T-cell (primary cell): Measurements from ENCODE around the gene GEMIN2. TPM values are rescaled to one million over a fixed set of nuclear protein-coding genes. Genes with fewer than 3 reads are reported as not detected.
"Not testable (repeated sequence)": the region's sequence is repeated elsewhere in the genome, so short reads cannot be mapped to it uniquely, and the experiment has no call there.

Experiments
- ATAC-seq, 4 experiments: fragments of 200-7000 bp in 3 of 4; fragments of 150-1000 bp in 1 of 4; cut with Tn5 transposase; replicated peaks in 1 of 4; 1 replicate in 3 of 4; 2 replicates in 1 of 4; pipeline ENCODE4 v1.10.0; 2021; ENCODE audit warnings: moderate library complexity in 3 of 4, mild to moderate bottlenecking in 2 of 4, moderate number of reproducible peaks in 1 of 4
- CTCF ChIA-PET, 2 donors: fragments of 300-600 bp; sonication (Branson Sonifier 250); formaldehyde crosslinking; loops; one replicate each; lab custom pipeline; 2022; ENCODE audit warnings: antibody characterized with exemption in 2 of 2; lab: Charles Lee
- POLR2A ChIA-PET, 2 donors: fragments of 300-600 bp; sonication (Branson Sonifier 250); formaldehyde crosslinking; loops; one replicate each; lab custom pipeline; 2022; ENCODE audit warnings: antibody characterized with exemption in 2 of 2; lab: Charles Lee
- DNase-seq, 35 experiments: peaks; one replicate each; pipeline versions ENCODE4 v3.0.0 to v3.0.0-alpha.2; 2013 to 2023
- H3K27ac ChIP-seq: one replicate; pipeline ENCODE4 v1.5.1; 2013; ENCODE audit warnings: low read length
- H3K27me3 ChIP-seq, 2 experiments: replicated peaks in 1 of 2; 1 replicate in 1 of 2; 2 replicates in 1 of 2; pipeline versions ENCODE4 v1.6.1 to v1.7.0; 2013; ENCODE audit warnings: low read length in 1 of 2, mixed read lengths in 1 of 2; ENCODE audit not compliant: control insufficient read depth in 2 of 2, insufficient read depth in 2 of 2; ENCODE audit errors: extremely low read depth in 1 of 2
- H3K36me3 ChIP-seq, 2 donors: 1 replicate in 1 of 2; 2 replicates in 1 of 2; pipeline versions ENCODE4 v1.6.1 to v1.7.0; 2013; ENCODE audit warnings: low read length in 1 of 2; ENCODE audit not compliant: control insufficient read depth in 2 of 2, insufficient read depth in 1 of 2; ENCODE audit errors: extremely low read depth in 1 of 2
- H3K4me1 ChIP-seq, 2 experiments: 1 replicate in 1 of 2; 2 replicates in 1 of 2; pipeline versions ENCODE4 v1.6.1 to v1.7.0; 2013; ENCODE audit warnings: low read length in 2 of 2, mixed read lengths in 1 of 2; ENCODE audit not compliant: insufficient read depth in 2 of 2, control insufficient read depth in 1 of 2; ENCODE audit errors: extremely low read depth in 1 of 2
- H3K4me3 ChIP-seq, 2 donors: 1 replicate in 1 of 2; 2 replicates in 1 of 2; pipeline versions ENCODE4 v1.5.1 to v1.7.0; 2013; ENCODE audit warnings: mild to moderate bottlenecking in 2 of 2, low read length in 1 of 2, moderate library complexity in 1 of 2; ENCODE audit not compliant: control insufficient read depth in 1 of 2; ENCODE audit errors: extremely low read depth in 1 of 2
- H3K9me3 ChIP-seq: 2 replicates; pipeline ENCODE4 v1.7.0; 2013
- H3K27ac Mint-ChIP-seq, 2 donors: one replicate each; pipeline ENCODE4 v1.8.0; 2020 to 2021; ENCODE audit warnings: mild to moderate bottlenecking in 2 of 2, mixed read lengths in 2 of 2
- H3K27me3 Mint-ChIP-seq, 2 donors: one replicate each; pipeline ENCODE4 v1.8.0; 2021 to 2022; ENCODE audit warnings: mixed read lengths in 2 of 2
- H3K36me3 Mint-ChIP-seq: one replicate; pipeline ENCODE4 v1.8.0; 2021; ENCODE audit warnings: mixed read lengths
- H3K4me1 Mint-ChIP-seq, 3 donors: one replicate each; pipeline ENCODE4 v1.8.0; 2020 to 2022; ENCODE audit warnings: mixed read lengths in 3 of 3, mild to moderate bottlenecking in 1 of 3
- H3K4me3 Mint-ChIP-seq, 3 donors: one replicate each; pipeline ENCODE4 v1.8.0; 2020 to 2022; ENCODE audit warnings: mild to moderate bottlenecking in 3 of 3, mixed read lengths in 3 of 3, moderate library complexity in 3 of 3
- H3K9me3 Mint-ChIP-seq, 3 donors: one replicate each; pipeline ENCODE4 v1.8.0; 2020 to 2022; ENCODE audit warnings: mixed read lengths in 3 of 3
- WGBS: methylation state at CpG from one replicate; pipeline ENCODE4 v1.1.5; 2013; ENCODE audit warnings: missing lambda C conversion rate; ENCODE audit not compliant: insufficient coverage; 5-methylcytosine and 5-hydroxymethylcytosine counted together
- total RNA-seq, 35 experiments: library from RNA in 6 of 35; stranded (reverse) in 6 of 35; fragments of 120-200 nt in 1 of 35; gene quantifications; one replicate each; pipeline versions ENCODE4 v1.2.1 to v1.2.4 and lab custom pipeline; 2013 to 2026

Gene GEMIN2
- total RNA-seq, 5 donors from 2014 or later (not counting 1 experiment from before 2014, with no cell fraction given), result 12.4 to 17.1 (median 13.9) TPM

- H3K4me3 ChIP-seq, result no peak overlapping the region
- ChIA-PET CTCF (no interaction called here), POLR2A (no interaction called here)
- Mint-ChIP-seq H3K27me3 (no peaks in the 10 kb centered on the region), H3K4me1 (peaks cover 0 to 1% (median 0%) of the 10 kb centered on the region in 3 donors), H3K36me3 (peaks cover 20% of the 10 kb centered on the region), H3K27ac (no peak overlapping the region), H3K9me3 (no peaks in the 10 kb centered on the region), H3K4me3 (no peak overlapping the region)
- no peaks in the 10 kb centered on the region for H3K4me1 ChIP-seq
- DNase-seq (no peak), ATAC-seq (no peak)
- 100% methylated on average over 1 of the region's 9 CpGs for WGBS
- no peaks in the 10 kb centered on the region for H3K27me3 ChIP-seq
- no peaks in the 10 kb centered on the region for H3K9me3 ChIP-seq
- no peak overlapping the region for H3K27ac ChIP-seq
- peaks cover 2 to 55% of the 10 kb centered on the region in 2 donors for H3K36me3 ChIP-seq
These were observed 40.6 kb downstream of the GEMIN2 start for GRCh38 chr14:39154594-39155189.

GRCh38 chr14:39157491-39157890 lies 43.4 kb downstream of the GEMIN2 start:
- POLR2A ChIA-PET, result interaction anchor here (0.6 to 1.0 kb wide), 2 partner anchors 13 to 92 kb away, joined by 3 read pairs; partner anchors contain the start of gene TRAPPC6B (in 1 of the 2)
- Mint-ChIP-seq H3K9me3 (no peaks in the 10 kb centered on the region), H3K27me3 (no peaks in the 10 kb centered on the region), H3K36me3 (peaks cover 24% of the 10 kb centered on the region), H3K4me1 (peaks cover 18 to 24% (median 19%) of the 10 kb centered on the region in 3 donors), H3K4me3 (no peak overlapping the region), H3K27ac (no peak overlapping the region)
- Histone ChIP-seq H3K9me3 (no peaks in the 10 kb centered on the region), H3K27ac (no peak overlapping the region), H3K27me3 (no peaks in the 10 kb centered on the region), H3K4me1 (no peaks in the 10 kb centered on the region), H3K4me3 (no peak overlapping the region), H3K36me3 (peaks cover 2 to 57% of the 10 kb centered on the region in 2 donors)
- ATAC-seq (no peak), DNase-seq (no peak)
- 100% methylated on average over 4 of the region's 6 CpGs for WGBS
- CTCF ChIA-PET, result no interaction called here

GRCh38 chr14:39158222-39158858 lies 44.2 kb downstream of the GEMIN2 start:
- ChIA-PET POLR2A (interaction anchor here in 1 of 2 donors (0.5 to 0.8 kb wide), 2 partner anchors 99 to 111 kb away, joined by 3 read pairs; no protein-coding TSS in a partner anchor), CTCF (no interaction called here)
- peaks cover 24 to 28% (median 26%) of the 10 kb centered on the region in 3 donors for H3K4me1 Mint-ChIP-seq
- H3K36me3 ChIP-seq, result peaks cover 2 to 55% of the 10 kb centered on the region in 2 donors
- ATAC-seq, result no peak
- H3K36me3 Mint-ChIP-seq, result peaks cover 30% of the 10 kb centered on the region
- H3K27ac ChIP-seq, result no peak overlapping the region
- no peak for DNase-seq
- no peaks in the 10 kb centered on the region for H3K9me3 ChIP-seq
- no peaks in the 10 kb centered on the region for H3K27me3 ChIP-seq
- no peaks in the 10 kb centered on the region for H3K27me3 Mint-ChIP-seq
- H3K9me3 Mint-ChIP-seq, result no peaks in the 10 kb centered on the region
- WGBS, result 100% methylated on average over 2 of the region's 6 CpGs
- no peak overlapping the region for H3K4me3 Mint-ChIP-seq
- H3K4me1 ChIP-seq, result no peaks in the 10 kb centered on the region
- H3K4me3 ChIP-seq, result no peak overlapping the region
- H3K27ac Mint-ChIP-seq, result no peak overlapping the region

- no CpG with 5 or more reads among the region's 1 CpG for WGBS
- ATAC-seq (no peak), DNase-seq (no peak)
- Mint-ChIP-seq H3K4me1 (peaks cover 34 to 41% (median 39%) of the 10 kb centered on the region in 3 donors), H3K27ac (peak overlapping the region in 1 of 2 donors; percentile 12), H3K36me3 (peaks cover 31% of the 10 kb centered on the region), H3K9me3 (no peaks in the 10 kb centered on the region), H3K27me3 (no peaks in the 10 kb centered on the region), H3K4me3 (no peak overlapping the region)
- Histone ChIP-seq H3K9me3 (no peaks in the 10 kb centered on the region), H3K27ac (no peak overlapping the region), H3K36me3 (peaks cover 2 to 48% of the 10 kb centered on the region in 2 donors), H3K4me1 (peaks cover 0 to 3% of the 10 kb centered on the region in 2 experiments), H3K4me3 (no peak overlapping the region), H3K27me3 (no peaks in the 10 kb centered on the region)
- ChIA-PET CTCF (interaction anchor here in 1 of 2 donors (0.6 to 0.8 kb wide), 2 partner anchors 47 to 99 kb away, joined by 5 read pairs; no protein-coding TSS in a partner anchor), POLR2A (no interaction called here)
These were observed 46.4 kb downstream of the GEMIN2 start for GRCh38 chr14:39160494-39160893.

GRCh38 chr14:39167797-39168320 lies 53.7 kb downstream of the GEMIN2 start:
- not testable (repeated sequence) for H3K9me3 Mint-ChIP-seq, H3K9me3 ChIP-seq, DNase-seq, H3K27ac Mint-ChIP-seq, H3K27ac ChIP-seq, H3K4me3 ChIP-seq, H3K36me3 ChIP-seq, H3K27me3 ChIP-seq, ATAC-seq, H3K27me3 Mint-ChIP-seq
- Mint-ChIP-seq H3K4me1 (peaks cover 51 to 61% (median 54%) of the 10 kb centered on the region in 3 donors), H3K36me3 (peaks cover 25% of the 10 kb centered on the region), H3K4me3 (peak overlapping the region; percentile 26 to 98 (median 94))
- ChIA-PET CTCF (interaction anchor here in 1 of 2 donors (0.9 kb wide), 1 partner anchor 16 kb away, joined by 3 read pairs; no protein-coding TSS in a partner anchor), POLR2A (interaction anchor here (0.5 to 0.7 kb wide), 4 partner anchors 18 to 461 kb away, joined by 3 to 10 read pairs (median 4); no protein-coding TSS in a partner anchor)
- WGBS, result 100% methylated on average over 2 of the region's 10 CpGs
- peaks cover 19% of the 10 kb centered on the region in 2 experiments for H3K4me1 ChIP-seq

GRCh38 chr14:39168591-39168990 lies 54.5 kb downstream of the GEMIN2 start:
- Mint-ChIP-seq H3K27ac (peak overlapping the region in 1 of 2 donors; percentile 8), H3K9me3 (no peaks in the 10 kb centered on the region), H3K36me3 (peaks cover 20% of the 10 kb centered on the region), H3K4me1 (peaks cover 46 to 57% (median 53%) of the 10 kb centered on the region in 3 donors), H3K4me3 (peak overlapping the region; percentile 94 to 98 (median 96)), H3K27me3 (no peaks in the 10 kb centered on the region)
- ATAC-seq, result no peak
- POLR2A ChIA-PET, result interaction anchor here (0.5 to 0.7 kb wide), 2 partner anchors 70 to 460 kb away, joined by 3 read pairs; no protein-coding TSS in a partner anchor
- peaks cover 0 to 4% of the 10 kb centered on the region in 2 donors for H3K36me3 ChIP-seq
- H3K27me3 ChIP-seq, result no peaks in the 10 kb centered on the region
- H3K27ac ChIP-seq, result no peak overlapping the region
- H3K4me1 ChIP-seq, result peaks cover 19% of the 10 kb centered on the region in 2 experiments
- CTCF ChIA-PET, result no interaction called here
- no peak for DNase-seq
- H3K9me3 ChIP-seq, result no peaks in the 10 kb centered on the region
- WGBS, result 98% methylated on average over 4 of the region's 4 CpGs
- no peak overlapping the region for H3K4me3 ChIP-seq
